Measurements from ENCODE around the gene SLFN14.
A peak's percentile ranks its signal among the peaks of the same experiment; 100 is the strongest.
"Not testable (repeated sequence)": the region's sequence is repeated elsewhere in the genome, so short reads cannot be mapped to it uniquely, and the experiment has no call there.

SLFN14 gene

GRCh38 chr17:35578197-35578928, 17.7 kb upstream of the SLFN14 start, which contains the start of gene PEX12:
Gene PEX12 (minus strand): TSS chr17:35578571. CDS start chr17:35578021, 550 bp downstream.
- Mint-ChIP-seq H3K4me3 (peak within 1 kb of the TSS; percentile 98), H3K4me1 (ENCODE audit: low read depth) (peaks cover 24% of the 10 kb centered on the region), H3K36me3 (ENCODE audit: low read depth) (peaks cover 12% of the 10 kb centered on the region), H3K27ac (peak within 1 kb of the TSS; percentile 95), H3K27me3 (ENCODE audit: low read depth) (peaks cover under 1% of the 10 kb centered on the region), H3K9me3 (no peaks in the 10 kb centered on the region)
- DNase-seq (ENCODE audit: low spot score): peak; percentile 85

- Mint-ChIP-seq H3K9me3 (no peaks in the 10 kb centered on the region), H3K27me3 (ENCODE audit: low read depth) (no peaks in the 10 kb centered on the region), H3K36me3 (ENCODE audit: low read depth) (peaks cover 12% of the 10 kb centered on the region), H3K27ac (peak overlapping the region; percentile 95), H3K4me1 (ENCODE audit: low read depth) (peaks cover 24% of the 10 kb centered on the region), H3K4me3 (peak overlapping the region; percentile 98)
- no peak for DNase-seq (ENCODE audit: low spot score)
Measured at GRCh38 chr17:35577830-35578196, 17.2 kb upstream of the SLFN14 start.

- Mint-ChIP-seq H3K4me1 (ENCODE audit: low read depth) (peaks cover 25% of the 10 kb centered on the region), H3K27me3 (ENCODE audit: low read depth) (no peaks in the 10 kb centered on the region), H3K36me3 (ENCODE audit: low read depth) (peaks cover 12% of the 10 kb centered on the region), H3K9me3 (no peaks in the 10 kb centered on the region), H3K27ac (no peak overlapping the region), H3K4me3 (no peak overlapping the region)
- DNase-seq (ENCODE audit: low spot score): no peak
Measured at GRCh38 chr17:35575759-35576158, 15.1 kb upstream of the SLFN14 start.

- Mint-ChIP-seq H3K36me3 (ENCODE audit: low read depth) (peaks cover 5% of the 10 kb centered on the region), H3K27me3 (ENCODE audit: low read depth) (peaks cover 6% of the 10 kb centered on the region), H3K27ac (no peak overlapping the region), H3K4me3 (peak overlapping the region; percentile 88), H3K9me3 (no peaks in the 10 kb centered on the region), H3K4me1 (ENCODE audit: low read depth) (peaks cover 18% of the 10 kb centered on the region)
- no peak for DNase-seq (ENCODE audit: low spot score)
Measured at GRCh38 chr17:35569405-35569804, 8.8 kb upstream of the SLFN14 start.

- Mint-ChIP-seq H3K9me3 (no peaks in the 10 kb centered on the region), H3K27ac (peak overlapping the region; percentile 73), H3K4me3 (peak overlapping the region; percentile 88), H3K27me3 (ENCODE audit: low read depth) (peaks cover 6% of the 10 kb centered on the region), H3K4me1 (ENCODE audit: low read depth) (peaks cover 18% of the 10 kb centered on the region), H3K36me3 (ENCODE audit: low read depth) (peaks cover 5% of the 10 kb centered on the region)
- no peak for DNase-seq (ENCODE audit: low spot score)
Measured at GRCh38 chr17:35568561-35568960, 7.9 kb upstream of the SLFN14 start.

- Mint-ChIP-seq H3K4me3 (peak overlapping the region; percentile 67), H3K27ac (peak overlapping the region; percentile 73), H3K4me1 (ENCODE audit: low read depth) (peaks cover 18% of the 10 kb centered on the region), H3K27me3 (ENCODE audit: low read depth) (peaks cover 6% of the 10 kb centered on the region), H3K9me3 (no peaks in the 10 kb centered on the region), H3K36me3 (ENCODE audit: low read depth) (peaks cover 5% of the 10 kb centered on the region)
- no peak for DNase-seq (ENCODE audit: low spot score)
Measured at GRCh38 chr17:35566968-35567367, 6.3 kb upstream of the SLFN14 start.

- not testable (repeated sequence) for H3K36me3 Mint-ChIP-seq (ENCODE audit: low read depth); H3K27ac Mint-ChIP-seq; DNase-seq (ENCODE audit: low spot score); H3K4me1 Mint-ChIP-seq (ENCODE audit: low read depth); H3K9me3 Mint-ChIP-seq; H3K4me3 Mint-ChIP-seq
- H3K27me3 Mint-ChIP-seq (ENCODE audit: low read depth): peaks cover 22% of the 10 kb centered on the region
Measured at GRCh38 chr17:35563181-35563580, 2.6 kb upstream of the SLFN14 start.

- peaks cover 31% of the 10 kb centered on the region for H3K27me3 Mint-ChIP-seq (ENCODE audit: low read depth)
- no peaks in the 10 kb centered on the region for H3K4me1 Mint-ChIP-seq (ENCODE audit: low read depth)
- no peaks in the 10 kb centered on the region for H3K36me3 Mint-ChIP-seq (ENCODE audit: low read depth)
- no peak overlapping the region for H3K27ac Mint-ChIP-seq
- no peak overlapping the region for H3K4me3 Mint-ChIP-seq
- DNase-seq (ENCODE audit: low spot score): no peak
- H3K9me3 Mint-ChIP-seq: no peaks in the 10 kb centered on the region
Measured at GRCh38 chr17:35559495-35560210, 966 bp downstream of the SLFN14 start.

- Mint-ChIP-seq H3K36me3 (ENCODE audit: low read depth) (no peaks in the 10 kb centered on the region), H3K27ac (no peak overlapping the region), H3K27me3 (ENCODE audit: low read depth) (peaks cover 30% of the 10 kb centered on the region), H3K4me3 (no peak overlapping the region), H3K4me1 (ENCODE audit: low read depth) (no peaks in the 10 kb centered on the region), H3K9me3 (no peaks in the 10 kb centered on the region)
- no peak for DNase-seq (ENCODE audit: low spot score)
Measured at GRCh38 chr17:35557353-35557752, 3.3 kb downstream of the SLFN14 start.

GRCh38 chr17:35555691-35556090, 4.9 kb downstream of the SLFN14 start:
- no peaks in the 10 kb centered on the region for H3K4me1 Mint-ChIP-seq (ENCODE audit: low read depth)
- H3K9me3 Mint-ChIP-seq: no peaks in the 10 kb centered on the region
- H3K36me3 Mint-ChIP-seq (ENCODE audit: low read depth): no peaks in the 10 kb centered on the region
- no peak overlapping the region for H3K27ac Mint-ChIP-seq
- H3K4me3 Mint-ChIP-seq: no peak overlapping the region
- no peak for DNase-seq (ENCODE audit: low spot score)
- H3K27me3 Mint-ChIP-seq (ENCODE audit: low read depth): peaks cover 30% of the 10 kb centered on the region

- H3K4me1 Mint-ChIP-seq (ENCODE audit: low read depth): no peaks in the 10 kb centered on the region
Measured at GRCh38 chr17:35554668-35555067, 6.0 kb downstream of the SLFN14 start.

GRCh38 chr17:35553310-35553709, 7.3 kb downstream of the SLFN14 start:
- Mint-ChIP-seq H3K9me3 (no peaks in the 10 kb centered on the region), H3K27ac (no peak overlapping the region), H3K36me3 (ENCODE audit: low read depth) (no peaks in the 10 kb centered on the region), H3K27me3 (ENCODE audit: low read depth) (peaks cover 17% of the 10 kb centered on the region), H3K4me3 (no peak overlapping the region), H3K4me1 (ENCODE audit: low read depth) (no peaks in the 10 kb centered on the region)
- DNase-seq (ENCODE audit: low spot score): no peak

More at GRCh38 chr17:35554668-35555067, 6.0 kb downstream of the SLFN14 start:
- DNase-seq (ENCODE audit: low spot score): no peak
- H3K27me3 Mint-ChIP-seq (ENCODE audit: low read depth): peaks cover 26% of the 10 kb centered on the region
- no peaks in the 10 kb centered on the region for H3K9me3 Mint-ChIP-seq
- no peaks in the 10 kb centered on the region for H3K36me3 Mint-ChIP-seq (ENCODE audit: low read depth)
- H3K27ac Mint-ChIP-seq: no peak overlapping the region
- H3K4me3 Mint-ChIP-seq: no peak overlapping the region

- no peak overlapping the region for H3K27ac Mint-ChIP-seq
- H3K27me3 Mint-ChIP-seq (ENCODE audit: low read depth): peaks cover 2% of the 10 kb centered on the region
- H3K4me1 Mint-ChIP-seq (ENCODE audit: low read depth): peaks cover 7% of the 10 kb centered on the region
- DNase-seq (ENCODE audit: low spot score): no peak
- no peaks in the 10 kb centered on the region for H3K36me3 Mint-ChIP-seq (ENCODE audit: low read depth)
- no peaks in the 10 kb centered on the region for H3K9me3 Mint-ChIP-seq
- H3K4me3 Mint-ChIP-seq: no peak overlapping the region
Measured at GRCh38 chr17:35548978-35549377, 11.6 kb downstream of the SLFN14 start.

GRCh38 chr17:35548208-35548810, 12.3 kb downstream of the SLFN14 start:
- peaks cover 2% of the 10 kb centered on the region for H3K27me3 Mint-ChIP-seq (ENCODE audit: low read depth)
- DNase-seq (ENCODE audit: low spot score): no peak
- peaks cover 14% of the 10 kb centered on the region for H3K4me1 Mint-ChIP-seq (ENCODE audit: low read depth)
- peaks cover 2% of the 10 kb centered on the region for H3K36me3 Mint-ChIP-seq (ENCODE audit: low read depth)
- H3K27ac Mint-ChIP-seq: no peak overlapping the region
- no peak overlapping the region for H3K4me3 Mint-ChIP-seq
- no peaks in the 10 kb centered on the region for H3K9me3 Mint-ChIP-seq

Data from T-helper 2 cell treated with Interferon-gamma antibody and Interleukin-4, amounts not matched to agents 5 μg/mL and 100 μg/mL, for 36 hours (primary cell).